ENCODE results near the gene TMEM87A.

The TMEM87A gene

DNA sequence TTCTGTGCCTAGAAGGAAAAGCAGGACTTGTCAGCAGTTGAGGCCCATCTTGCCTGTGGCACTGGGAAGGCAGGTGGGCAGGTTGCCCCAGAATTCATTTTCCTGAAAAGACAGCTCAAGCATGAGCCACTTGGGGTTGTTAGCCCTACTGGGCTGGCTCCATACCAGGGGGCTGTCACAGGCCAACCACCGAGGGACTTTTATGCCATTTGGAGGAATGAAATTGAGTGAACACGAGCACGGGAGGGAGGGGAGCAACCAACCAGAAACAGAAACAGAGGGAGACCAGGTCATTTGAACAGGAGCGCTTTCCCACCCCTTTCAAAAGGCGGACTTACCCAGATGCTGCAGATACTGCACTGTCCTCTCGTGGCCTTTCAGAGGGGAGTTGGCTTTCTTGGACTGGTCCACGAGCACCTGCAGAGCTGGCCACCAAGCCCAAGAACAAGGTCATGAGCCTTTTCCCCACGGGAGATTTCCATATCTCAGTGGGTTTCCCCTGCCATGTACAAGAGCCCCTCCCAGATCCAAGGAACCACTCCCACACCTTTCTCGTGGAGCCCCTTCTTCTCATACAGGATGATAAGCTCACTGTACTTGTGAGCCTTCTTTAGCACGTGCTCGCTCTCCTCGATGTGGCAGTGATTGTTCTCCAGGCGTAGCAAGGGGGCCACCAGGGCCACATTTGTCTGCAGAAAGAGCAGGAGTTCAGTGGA, 106.8 kb downstream of the TMEM87A start:
- TF ChIP-seq, protein P1, sequence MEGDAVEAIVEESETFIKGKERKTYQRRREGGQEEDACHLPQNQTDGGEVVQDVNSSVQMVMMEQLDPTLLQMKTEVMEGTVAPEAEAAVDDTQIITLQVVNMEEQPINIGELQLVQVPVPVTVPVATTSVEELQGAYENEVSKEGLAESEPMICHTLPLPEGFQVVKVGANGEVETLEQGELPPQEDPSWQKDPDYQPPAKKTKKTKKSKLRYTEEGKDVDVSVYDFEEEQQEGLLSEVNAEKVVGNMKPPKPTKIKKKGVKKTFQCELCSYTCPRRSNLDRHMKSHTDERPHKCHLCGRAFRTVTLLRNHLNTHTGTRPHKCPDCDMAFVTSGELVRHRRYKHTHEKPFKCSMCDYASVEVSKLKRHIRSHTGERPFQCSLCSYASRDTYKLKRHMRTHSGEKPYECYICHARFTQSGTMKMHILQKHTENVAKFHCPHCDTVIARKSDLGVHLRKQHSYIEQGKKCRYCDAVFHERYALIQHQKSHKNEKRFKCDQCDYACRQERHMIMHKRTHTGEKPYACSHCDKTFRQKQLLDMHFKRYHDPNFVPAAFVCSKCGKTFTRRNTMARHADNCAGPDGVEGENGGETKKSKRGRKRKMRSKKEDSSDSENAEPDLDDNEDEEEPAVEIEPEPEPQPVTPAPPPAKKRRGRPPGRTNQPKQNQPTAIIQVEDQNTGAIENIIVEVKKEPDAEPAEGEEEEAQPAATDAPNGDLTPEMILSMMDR (conservative IDR thresholded peaks at IDR 0.05; ENCODE audit: low read depth, low read length): no peak
- H3K27ac ChIP-seq: no peak overlapping the region
- no peak overlapping the region for H3K4me2 ChIP-seq
- no peaks in the 10 kb centered on the region for H3K79me2 ChIP-seq (ENCODE audit: insufficient read depth, low read depth)
- no peaks in the 10 kb centered on the region for H4K20me1 ChIP-seq (ENCODE audit: insufficient read depth)
- H3K36me3 ChIP-seq (ENCODE audit: insufficient read depth): no peaks in the 10 kb centered on the region; the same call in 1 of the 2 replicates
- no peak overlapping the region for H2AFZ ChIP-seq (ENCODE audit: low read depth)
- no peak overlapping the region for H3K9ac ChIP-seq
- H3K27me3 ChIP-seq (ENCODE audit: insufficient read depth, low read depth): no peaks in the 10 kb centered on the region
- H3K4me3 ChIP-seq (IDR thresholded peaks at IDR 0.05; ENCODE audit: insufficient read depth, low read depth, low read length): no peak overlapping the region
- H3K4me1 ChIP-seq (ENCODE audit: low read depth, poor library complexity, severe bottlenecking): peaks cover 6% of the 10 kb centered on the region

DNA sequence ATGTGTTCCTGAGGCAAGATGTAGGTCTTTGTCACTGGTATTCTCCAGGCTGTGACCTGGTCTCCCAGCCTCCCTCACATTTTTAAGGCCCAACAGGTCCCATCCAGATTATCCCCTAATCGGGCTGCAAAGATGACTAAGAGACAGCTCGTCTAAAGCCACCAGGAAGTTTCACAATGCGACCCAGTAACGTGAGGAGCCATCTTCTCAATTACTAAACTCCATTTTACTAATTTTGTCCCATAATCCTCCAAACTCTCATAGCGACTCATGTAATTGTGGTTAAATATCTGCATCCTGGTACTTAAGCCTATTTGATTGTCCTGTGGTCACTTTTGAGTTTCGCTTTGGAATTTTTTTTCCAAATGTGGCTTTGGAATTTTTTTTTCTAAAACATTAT, 108.1 kb downstream of the TMEM87A start:
- TF ChIP-seq, protein P1 (conservative IDR thresholded peaks at IDR 0.05; ENCODE audit: low read depth, low read length): no peak
- no peaks in the 10 kb centered on the region for H4K20me1 ChIP-seq (ENCODE audit: insufficient read depth)
- H3K27ac ChIP-seq: no peak overlapping the region

DNA sequence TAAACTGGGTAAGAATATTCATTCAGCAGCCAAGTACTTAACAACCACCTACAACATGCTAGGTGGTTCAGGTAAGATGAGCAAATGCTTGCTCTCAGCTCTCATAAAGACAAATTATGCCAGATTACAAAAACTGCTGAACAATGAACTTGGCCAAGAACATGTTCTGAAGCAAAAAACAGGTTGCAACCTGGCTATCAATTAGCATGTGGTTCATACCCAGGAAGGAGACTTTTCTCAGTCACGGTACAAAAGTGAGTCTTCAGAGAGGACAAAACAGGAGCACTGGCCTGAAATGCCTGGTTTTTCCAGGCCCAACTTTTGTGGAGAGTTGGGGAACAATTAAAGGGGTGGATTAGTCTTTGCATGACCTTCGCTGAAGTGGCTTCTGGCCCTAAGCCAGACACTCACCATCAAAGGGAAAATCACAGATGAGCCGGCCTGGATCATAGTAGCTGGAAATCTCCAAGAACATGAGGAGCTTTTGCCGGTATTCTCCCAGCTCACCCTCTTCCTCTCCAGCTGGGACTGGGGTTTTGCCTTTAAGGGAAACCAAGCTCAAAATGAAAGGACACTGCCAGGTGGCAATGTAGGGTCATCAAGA, 109.2 kb downstream of the TMEM87A start:
- Histone ChIP-seq H2AFZ (ENCODE audit: low read depth) (no peak overlapping the region), H3K27me3 (ENCODE audit: insufficient read depth, low read depth) (no peaks in the 10 kb centered on the region), H3K9ac (no peak overlapping the region), H3K36me3 (ENCODE audit: insufficient read depth) (no peaks in the 10 kb centered on the region; the same call in 1 of the 2 replicates), H3K79me2 (ENCODE audit: insufficient read depth, low read depth) (no peaks in the 10 kb centered on the region), H3K4me1 (ENCODE audit: low read depth, poor library complexity, severe bottlenecking) (no peaks in the 10 kb centered on the region), H3K27ac (no peak overlapping the region), H3K4me3 (IDR thresholded peaks at IDR 0.05; ENCODE audit: insufficient read depth, low read depth, low read length) (no peak overlapping the region), H4K20me1 (ENCODE audit: insufficient read depth) (no peaks in the 10 kb centered on the region), H3K4me2 (no peak overlapping the region)
- TF ChIP-seq, protein P1 (conservative IDR thresholded peaks at IDR 0.05; ENCODE audit: low read depth, low read length): no peak

More for the DNA sequence above, 108.1 kb downstream of the TMEM87A start:
- no peaks in the 10 kb centered on the region for H3K27me3 ChIP-seq (ENCODE audit: insufficient read depth, low read depth)
- no peaks in the 10 kb centered on the region for H3K79me2 ChIP-seq (ENCODE audit: insufficient read depth, low read depth)
- no peak overlapping the region for H2AFZ ChIP-seq (ENCODE audit: low read depth)
- no peak overlapping the region for H3K4me2 ChIP-seq
- H3K4me1 ChIP-seq (ENCODE audit: low read depth, poor library complexity, severe bottlenecking): no peaks in the 10 kb centered on the region
- no peaks in the 10 kb centered on the region; the same call in 1 of the 2 replicates for H3K36me3 ChIP-seq (ENCODE audit: insufficient read depth)
- no peak overlapping the region for H3K4me3 ChIP-seq (IDR thresholded peaks at IDR 0.05; ENCODE audit: insufficient read depth, low read depth, low read length)
- H3K9ac ChIP-seq: no peak overlapping the region

DNA sequence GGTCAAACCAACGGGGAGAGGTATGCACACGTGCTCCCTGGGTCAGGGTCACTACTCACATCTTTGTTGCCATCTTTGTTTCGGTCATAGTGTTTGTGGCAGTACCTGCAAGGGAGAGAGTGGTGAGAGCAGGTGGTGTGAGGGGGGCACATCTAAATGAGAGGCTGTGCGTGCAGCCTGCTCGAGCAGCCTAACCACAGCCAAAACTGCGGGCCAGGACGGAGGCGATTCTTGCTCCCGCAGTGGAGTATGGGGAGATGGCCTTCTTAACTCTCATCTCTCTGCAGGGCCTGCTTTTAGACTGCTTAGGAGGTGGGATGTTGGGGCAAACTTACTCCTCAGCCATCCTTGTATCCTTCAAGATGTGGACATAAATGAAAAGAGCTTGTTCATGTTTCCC, 109.9 kb downstream of the TMEM87A start:
- H3K4me1 ChIP-seq (ENCODE audit: low read depth, poor library complexity, severe bottlenecking): no peaks in the 10 kb centered on the region
- H3K79me2 ChIP-seq (ENCODE audit: insufficient read depth, low read depth): no peaks in the 10 kb centered on the region
- no peak overlapping the region for H3K4me3 ChIP-seq (IDR thresholded peaks at IDR 0.05; ENCODE audit: insufficient read depth, low read depth, low read length)
- no peak overlapping the region for H3K4me2 ChIP-seq
- no peaks in the 10 kb centered on the region for H4K20me1 ChIP-seq (ENCODE audit: insufficient read depth)
- no peaks in the 10 kb centered on the region for H3K27me3 ChIP-seq (ENCODE audit: insufficient read depth, low read depth)
- TF ChIP-seq, protein P1 (conservative IDR thresholded peaks at IDR 0.05; ENCODE audit: low read depth, low read length): no peak
- no peak overlapping the region for H3K27ac ChIP-seq
- H3K9ac ChIP-seq: no peak overlapping the region
- H2AFZ ChIP-seq (ENCODE audit: low read depth): no peak overlapping the region
- no peaks in the 10 kb centered on the region; the same call in 1 of the 2 replicates for H3K36me3 ChIP-seq (ENCODE audit: insufficient read depth)

Measured in KMS-11 (cell line).